GM12878 (cell line): ENCODE data around the gene SELE. TPM values are rescaled to one million over a fixed set of nuclear protein-coding genes. Genes with fewer than 3 reads are reported as not detected.

Experiments used
- ATAC-seq: fragments of 200-7000 bp; cut with Tn5 transposase; 3 replicates; pipeline ENCODE4 v1.9.1; 2020; ENCODE audit warnings: mild to moderate bottlenecking, moderate library complexity
- BruUV-seq: library from RNA; stranded (reverse); fragments of 400-500 nt; replicated peaks from 2 replicates; lab custom pipeline; 2021; lab: Mats Ljungman, UMichigan
- CTCF ChIA-PET: fragments of 300-600 bp; sonication (Branson Sonifier 250); formaldehyde crosslinking; extraction: SDS; loops from one replicate; lab custom pipeline; 2021; ENCODE audit warnings: inconsistent platforms; lab: Yijun Ruan, JAX
- POLR2A ChIA-PET: fragments of 350-600 bp; formaldehyde crosslinking; extraction: SDS; loops from one replicate; lab custom pipeline; 2021; ENCODE audit warnings: inconsistent platforms; lab: Charles Lee
- RAD21 ChIA-PET: fragments of 300-600 bp; sonication (Branson Sonifier 250); formaldehyde crosslinking; loops from one replicate; lab custom pipeline; 2023; ENCODE audit warnings: antibody characterized with exemption; ENCODE audit not compliant: unreplicated experiment; lab: Charles Lee
- SMC1A ChIA-PET: fragments of 300-600 bp; sonication (Branson Sonifier 250); formaldehyde crosslinking; loops from one replicate; lab custom pipeline; 2023; ENCODE audit not compliant: unreplicated experiment, uncharacterized antibody; lab: Charles Lee
- DNase-seq: peaks from one replicate; pipeline ENCODE4 v3.0.0-alpha.2; 2011; ENCODE audit warnings: low read depth, low spot score
- FAIRE-seq: peaks from 3 replicates; lab custom pipeline; 2011; peaks lifted over from hg19 to GRCh38; lab: Jason Lieb, UNC
- H2AFZ ChIP-seq: 2 replicates; pipeline ENCODE4 v1.6.0; 2011; ENCODE audit warnings: low read depth, low read length, control low read depth; ENCODE audit not compliant: control insufficient read depth
- H3K27ac ChIP-seq: 2 replicates; pipeline ENCODE4 v1.5.1; 2011; ENCODE audit warnings: control low read depth; ENCODE audit not compliant: control insufficient read depth, insufficient read depth
- H3K27me3 ChIP-seq, 2 experiments: replicated peaks in 1 of 2; 2 replicates each; pipeline versions ENCODE4 v1.6.0 to v1.6.1; 2011; ENCODE audit warnings: low read length in 1 of 2; ENCODE audit not compliant: control insufficient read depth in 2 of 2, insufficient read depth in 2 of 2
- H3K36me3 ChIP-seq, 2 experiments: 2 replicates each; pipeline ENCODE4 v1.5.1; 2011; ENCODE audit warnings: low read length in 1 of 2; ENCODE audit not compliant: control insufficient read depth in 2 of 2, insufficient read depth in 2 of 2
- H3K4me1 ChIP-seq: 2 replicates; pipeline ENCODE4 v1.6.1; 2011; ENCODE audit warnings: mild to moderate bottlenecking, low read length, moderate library complexity, mixed read lengths; ENCODE audit not compliant: control insufficient read depth, insufficient read depth
- H3K4me2 ChIP-seq: 2 replicates; pipeline ENCODE4 v1.6.0; 2011; ENCODE audit warnings: control low read depth; ENCODE audit not compliant: control insufficient read depth, insufficient read depth
- H3K4me3 ChIP-seq: fragments of 200-600 bp; sonication (generic); 2 replicates; pipeline ENCODE4 v1.5.1; 2016
- H3K79me2 ChIP-seq: 2 replicates; pipeline ENCODE4 v1.6.0; 2011; ENCODE audit warnings: low read length; ENCODE audit not compliant: control insufficient read depth, insufficient read depth
- H3K9ac ChIP-seq: 2 replicates; pipeline ENCODE4 v1.8.0; 2011; ENCODE audit warnings: low read length, control low read depth, mixed read lengths; ENCODE audit not compliant: control insufficient read depth, insufficient read depth
- H3K9me3 ChIP-seq: replicated peaks from 3 replicates; pipeline ENCODE4 v1.5.1; 2011; ENCODE audit warnings: mild to moderate bottlenecking, low read length; ENCODE audit not compliant: control insufficient read depth, insufficient read depth
- H4K20me1 ChIP-seq: 2 replicates; pipeline ENCODE4 v1.6.0; 2011; ENCODE audit not compliant: control insufficient read depth, insufficient read depth
- GATAD2B ChIP-seq: fragments of 450-650 bp; conservative IDR thresholded peaks from 2 replicates; pipeline ENCODE4 v1.6.1; 2017; ENCODE audit warnings: low read depth, mild to moderate bottlenecking, moderate library complexity
- WGBS: methylation state at CpG from one replicate; pipeline ENCODE4 v1.1.6; 2016; ENCODE audit warnings: low lambda C conversion rate; ENCODE audit not compliant: insufficient replicate concordance, insufficient coverage; ENCODE audit errors: missing lambda C conversion rate; 5-methylcytosine and 5-hydroxymethylcytosine counted together
- in situ Hi-C: fragments of 300-500 bp; cut with MboI; formaldehyde crosslinking; loops from 9 replicates; pipeline ENCODE4 v1.14.3; 2018; ENCODE audit warnings: mixed read lengths
- intact Hi-C: fragments of 100-400 bp; cut with micrococcal nuclease; formaldehyde crosslinking; loops from one replicate; pipeline ENCODE4 v1.14.2; 2022; ENCODE audit not compliant: unreplicated experiment
- polyA plus RNA-seq, 11 experiments: library from polyadenylated mRNA; depleted of rRNA in 4 of 11; unstranded in 6 of 11; stranded (reverse) in 5 of 11; fragments of >200 nt; fragmentation: Nextera tagmentation in 4 of 11; fragmentation: Illumina TruSeq in 1 of 11; extraction: Ambion mirVana in 4 of 11; extraction: Trizol in 1 of 11; gene quantifications; 1 replicate in 1 of 11; 2 replicates in 10 of 11; pipeline versions ENCODE4 v1.2.1 to v1.2.3, GENCODE V29; 2011 to 2016; ENCODE audit warnings: inconsistent platforms in 2 of 11, missing spikeins in 2 of 11, low read depth in 1 of 11
- total RNA-seq, 4 experiments: library from RNA; depleted of rRNA in 3 of 4; stranded (reverse); fragments of >200 nt in 3 of 4; fragmentation: Illumina TruSeq in 1 of 4; extraction: Trizol in 1 of 4; gene quantifications; 2 replicates each; pipeline versions ENCODE4 v1.2.1 to v1.2.3, GENCODE V29; 2013 to 2021
- TF ChIP-seq, protein P1 (sequence below): fragments of 450-650 bp; IDR thresholded peaks from 2 replicates; pipeline ENCODE4 v1.6.1; 2017; ENCODE audit warnings: mild to moderate bottlenecking, moderate library complexity

Gene SELE
- total and polyA plus RNA-seq, 10 of the 15 experiments (the other 5 are each of a cell fraction or from before 2014, with no cell fraction given): not detected

- no peak for FAIRE-seq
These were observed 46.1 kb upstream of the SELE start for GRCh38 chr1:169779970-169780369.

More at GRCh38 chr1:169779970-169780369, 46.1 kb upstream of the SELE start:
- DNase-seq (no peak), ATAC-seq (no peak)
- Histone ChIP-seq H3K79me2 (no peaks in the 10 kb centered on the region), H3K27me3 (no peaks in the 10 kb centered on the region), H3K36me3 (no peaks in the 10 kb centered on the region), H3K27ac (no peak overlapping the region), H2AFZ (no peak overlapping the region), H3K9ac (no peak overlapping the region), H4K20me1 (no peaks in the 10 kb centered on the region), H3K4me3 (no peak overlapping the region), H3K4me2 (no peak overlapping the region), H3K4me1 (no peaks in the 10 kb centered on the region), H3K9me3 (no peaks in the 10 kb centered on the region)
- BruUV-seq: no TSS peak
- POLR2A ChIA-PET: no interaction called here
- intact Hi-C loops: no loop called here
- in situ Hi-C loops: no loop called here
- no peak for TF ChIP-seq GATAD2B
- TF ChIP-seq, protein P1, sequence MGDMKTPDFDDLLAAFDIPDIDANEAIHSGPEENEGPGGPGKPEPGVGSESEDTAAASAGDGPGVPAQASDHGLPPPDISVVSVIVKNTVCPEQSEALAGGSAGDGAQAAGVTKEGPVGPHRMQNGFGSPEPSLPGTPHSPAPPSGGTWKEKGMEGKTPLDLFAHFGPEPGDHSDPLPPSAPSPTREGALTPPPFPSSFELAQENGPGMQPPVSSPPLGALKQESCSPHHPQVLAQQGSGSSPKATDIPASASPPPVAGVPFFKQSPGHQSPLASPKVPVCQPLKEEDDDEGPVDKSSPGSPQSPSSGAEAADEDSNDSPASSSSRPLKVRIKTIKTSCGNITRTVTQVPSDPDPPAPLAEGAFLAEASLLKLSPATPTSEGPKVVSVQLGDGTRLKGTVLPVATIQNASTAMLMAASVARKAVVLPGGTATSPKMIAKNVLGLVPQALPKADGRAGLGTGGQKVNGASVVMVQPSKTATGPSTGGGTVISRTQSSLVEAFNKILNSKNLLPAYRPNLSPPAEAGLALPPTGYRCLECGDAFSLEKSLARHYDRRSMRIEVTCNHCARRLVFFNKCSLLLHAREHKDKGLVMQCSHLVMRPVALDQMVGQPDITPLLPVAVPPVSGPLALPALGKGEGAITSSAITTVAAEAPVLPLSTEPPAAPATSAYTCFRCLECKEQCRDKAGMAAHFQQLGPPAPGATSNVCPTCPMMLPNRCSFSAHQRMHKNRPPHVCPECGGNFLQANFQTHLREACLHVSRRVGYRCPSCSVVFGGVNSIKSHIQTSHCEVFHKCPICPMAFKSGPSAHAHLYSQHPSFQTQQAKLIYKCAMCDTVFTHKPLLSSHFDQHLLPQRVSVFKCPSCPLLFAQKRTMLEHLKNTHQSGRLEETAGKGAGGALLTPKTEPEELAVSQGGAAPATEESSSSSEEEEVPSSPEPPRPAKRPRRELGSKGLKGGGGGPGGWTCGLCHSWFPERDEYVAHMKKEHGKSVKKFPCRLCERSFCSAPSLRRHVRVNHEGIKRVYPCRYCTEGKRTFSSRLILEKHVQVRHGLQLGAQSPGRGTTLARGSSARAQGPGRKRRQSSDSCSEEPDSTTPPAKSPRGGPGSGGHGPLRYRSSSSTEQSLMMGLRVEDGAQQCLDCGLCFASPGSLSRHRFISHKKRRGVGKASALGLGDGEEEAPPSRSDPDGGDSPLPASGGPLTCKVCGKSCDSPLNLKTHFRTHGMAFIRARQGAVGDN: no peak
- WGBS: 39% methylated on average over 4 of the region's 4 CpGs
- CTCF ChIA-PET: no interaction called here
- RAD21 ChIA-PET: no interaction called here
- SMC1A ChIA-PET: interaction anchor here (0.7 to 1.2 kb wide), 2 partner anchors 10 to 15 kb away, joined by 3 to 4 read pairs; partner anchors contain the start of gene METTL18
